ENCODE measurements around the gene POLD3.

The POLD3 gene

GRCh38 chr11:74687237-74688023 lies 95.0 kb downstream of the POLD3 start:
- in situ Hi-C loops (cut with HindIII; ENCODE audit: low sequenced_read_pairs), result no loop called here
- DNase-seq (ENCODE audit: low read depth), result no peak
- no peak for TF ChIP-seq CTCF (IDR thresholded peaks at IDR 0.05; ENCODE audit: low read depth, low read length, missing control alignments)
- H3K4me3 ChIP-seq (ENCODE audit: low read depth, low read length), result no peak overlapping the region

- no peak overlapping the region for H3K4me3 ChIP-seq (ENCODE audit: low read depth, low read length)
- TF ChIP-seq CTCF (IDR thresholded peaks at IDR 0.05; ENCODE audit: low read depth, low read length, missing control alignments), result no peak
- in situ Hi-C loops (cut with HindIII; ENCODE audit: low sequenced_read_pairs), result no loop called here
- DNase-seq (ENCODE audit: low read depth), result no peak
Measured at GRCh38 chr11:74689666-74690065, 97.3 kb downstream of the POLD3 start.

- DNase-seq (ENCODE audit: low read depth), result no peak
- no peak for TF ChIP-seq CTCF (IDR thresholded peaks at IDR 0.05; ENCODE audit: low read depth, low read length, missing control alignments)
- in situ Hi-C loops (cut with HindIII; ENCODE audit: low sequenced_read_pairs), result no loop called here
- no peak overlapping the region for H3K4me3 ChIP-seq (ENCODE audit: low read depth, low read length)
Measured at GRCh38 chr11:74691755-74692154, 99.4 kb downstream of the POLD3 start.

All from astrocyte of the cerebellum (primary cell).